Type B pancreatic cell (in vitro differentiated cells): Measurements from ENCODE around the gene TRAPPC2L. TPM values are rescaled to one million over a fixed set of nuclear protein-coding genes. Genes with fewer than 3 reads are reported as not detected.

Source experiments
- DNase-seq: peaks from one replicate; pipeline ENCODE4 v3.0.0; 2021; ENCODE audit warnings: mixed read lengths; ENCODE audit not compliant: unreplicated experiment; ENCODE audit errors: extremely low spot score
- H3K27ac Mint-ChIP-seq: 2 replicates; pipeline ENCODE4 v1.8.0; 2021; ENCODE audit warnings: mild to moderate bottlenecking, mixed read lengths
- H3K27me3 Mint-ChIP-seq: 2 replicates; pipeline ENCODE4 v1.8.0; 2021; ENCODE audit warnings: mixed read lengths
- H3K36me3 Mint-ChIP-seq: 2 replicates; pipeline ENCODE4 v1.8.0; 2021; ENCODE audit warnings: mixed read lengths
- H3K4me1 Mint-ChIP-seq: one replicate; pipeline ENCODE4 v1.8.0; 2021; ENCODE audit warnings: mixed read lengths; ENCODE audit not compliant: unreplicated experiment
- H3K4me3 Mint-ChIP-seq: 2 replicates; pipeline ENCODE4 v1.8.0; 2021; ENCODE audit warnings: mild to moderate bottlenecking, mixed read lengths
- H3K9me3 Mint-ChIP-seq: 2 replicates; pipeline ENCODE4 v1.8.0; 2021; ENCODE audit warnings: mixed read lengths
- total RNA-seq: library from RNA; stranded (reverse); gene quantifications from 2 replicates; pipeline ENCODE4 v1.2.1, GENCODE V29; 2021; ENCODE audit warnings: low replicate concordance
- TF ChIP-seq, protein P1 (sequence below): fragments of 200-600 bp; sonication (generic); conservative IDR thresholded peaks from 2 replicates; pipeline ENCODE4 v1.5.0; 2021; ENCODE audit warnings: antibody characterized with exemption, mild to moderate bottlenecking

The TRAPPC2L gene
- total RNA-seq, 1 donor from 2014 or later = 91.4 TPM

DNA sequence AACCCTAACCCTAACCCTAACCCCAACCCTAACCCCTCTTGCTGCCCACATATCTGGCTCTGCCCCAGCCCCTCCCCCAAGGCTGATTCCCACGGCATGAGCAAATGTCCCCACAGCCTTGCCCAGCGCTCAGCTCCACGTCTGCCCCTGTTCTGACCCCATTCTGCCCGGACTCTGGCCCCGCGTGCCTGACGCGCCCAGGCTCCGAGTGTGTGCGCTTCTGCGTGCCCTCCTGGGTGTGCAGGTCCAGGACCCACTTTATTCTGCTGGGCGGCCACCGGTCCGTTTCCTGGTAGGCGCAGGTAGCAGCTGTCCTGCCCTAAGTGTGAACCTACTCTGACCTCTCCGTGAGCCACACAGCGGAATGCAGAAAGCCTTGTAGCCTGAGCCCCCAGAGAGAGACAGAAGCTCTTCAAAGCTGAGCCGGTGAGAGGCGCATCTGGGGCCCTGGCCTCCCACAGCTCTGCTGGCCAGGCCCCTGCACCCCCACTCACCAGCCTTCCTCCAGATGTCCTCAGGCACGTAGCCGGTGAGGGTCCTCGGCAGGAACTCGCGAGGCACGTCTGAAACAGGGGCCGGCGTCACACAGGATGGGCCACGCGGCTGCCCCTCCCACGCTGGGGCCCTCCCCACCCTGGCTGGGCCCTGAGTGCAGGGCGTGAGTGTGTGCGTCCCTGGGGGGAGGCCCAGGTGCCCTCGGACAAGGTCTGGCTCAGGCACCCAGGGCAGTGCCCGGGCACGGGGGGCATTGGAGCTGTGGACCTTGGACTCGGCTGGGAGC lies 23.5 kb downstream of the TRAPPC2L start:
- TF ChIP-seq, protein P1, sequence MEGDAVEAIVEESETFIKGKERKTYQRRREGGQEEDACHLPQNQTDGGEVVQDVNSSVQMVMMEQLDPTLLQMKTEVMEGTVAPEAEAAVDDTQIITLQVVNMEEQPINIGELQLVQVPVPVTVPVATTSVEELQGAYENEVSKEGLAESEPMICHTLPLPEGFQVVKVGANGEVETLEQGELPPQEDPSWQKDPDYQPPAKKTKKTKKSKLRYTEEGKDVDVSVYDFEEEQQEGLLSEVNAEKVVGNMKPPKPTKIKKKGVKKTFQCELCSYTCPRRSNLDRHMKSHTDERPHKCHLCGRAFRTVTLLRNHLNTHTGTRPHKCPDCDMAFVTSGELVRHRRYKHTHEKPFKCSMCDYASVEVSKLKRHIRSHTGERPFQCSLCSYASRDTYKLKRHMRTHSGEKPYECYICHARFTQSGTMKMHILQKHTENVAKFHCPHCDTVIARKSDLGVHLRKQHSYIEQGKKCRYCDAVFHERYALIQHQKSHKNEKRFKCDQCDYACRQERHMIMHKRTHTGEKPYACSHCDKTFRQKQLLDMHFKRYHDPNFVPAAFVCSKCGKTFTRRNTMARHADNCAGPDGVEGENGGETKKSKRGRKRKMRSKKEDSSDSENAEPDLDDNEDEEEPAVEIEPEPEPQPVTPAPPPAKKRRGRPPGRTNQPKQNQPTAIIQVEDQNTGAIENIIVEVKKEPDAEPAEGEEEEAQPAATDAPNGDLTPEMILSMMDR = no peak

DNA sequence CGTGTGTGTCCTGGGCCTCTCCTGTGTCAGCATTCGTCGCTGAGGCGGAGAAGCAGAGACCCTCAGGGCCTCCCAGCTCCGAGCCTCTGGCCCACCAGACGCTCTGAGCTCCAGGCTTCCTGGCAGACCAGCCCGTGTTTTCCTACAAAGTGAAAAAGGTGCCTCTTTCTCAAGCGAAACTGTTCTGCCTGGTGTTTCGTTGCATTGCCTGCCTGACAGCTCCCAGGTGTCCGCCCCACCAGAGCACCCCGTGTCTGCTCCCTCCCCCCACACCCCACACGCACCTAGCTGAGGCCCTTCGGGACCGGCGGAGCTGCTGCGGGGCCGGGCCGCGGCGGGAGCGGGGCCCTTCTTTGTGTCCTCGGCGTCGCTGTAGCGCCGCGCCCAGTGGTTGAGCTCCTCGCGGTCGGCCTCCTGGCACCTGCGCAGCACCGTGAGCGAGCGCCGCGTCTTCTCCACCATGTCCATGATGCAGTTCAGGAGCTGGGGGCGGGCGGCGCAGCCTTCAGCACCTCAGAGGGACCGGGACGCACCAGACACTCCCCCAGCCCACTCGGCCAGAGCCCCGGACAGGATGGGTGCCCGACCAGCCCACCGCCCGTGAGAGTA lies 24.2 kb downstream of the TRAPPC2L start:
- H3K4me1 Mint-ChIP-seq = peaks cover 8% of the 10 kb centered on the region
- H3K36me3 Mint-ChIP-seq = no peaks in the 10 kb centered on the region
- no peak overlapping the region for H3K27ac Mint-ChIP-seq
- no peaks in the 10 kb centered on the region for H3K9me3 Mint-ChIP-seq
- no peaks in the 10 kb centered on the region for H3K27me3 Mint-ChIP-seq
- TF ChIP-seq, protein P1 = no peak
- no peak overlapping the region for H3K4me3 Mint-ChIP-seq
- DNase-seq = no peak

More for the DNA sequence above, 23.5 kb downstream of the TRAPPC2L start:
- H3K27me3 Mint-ChIP-seq = no peaks in the 10 kb centered on the region
- H3K4me3 Mint-ChIP-seq = peak overlapping the region; percentile 39
- H3K36me3 Mint-ChIP-seq = no peaks in the 10 kb centered on the region
- H3K9me3 Mint-ChIP-seq = no peaks in the 10 kb centered on the region
- no peak overlapping the region for H3K27ac Mint-ChIP-seq
- peaks cover 8% of the 10 kb centered on the region for H3K4me1 Mint-ChIP-seq
- DNase-seq = no peak

DNA sequence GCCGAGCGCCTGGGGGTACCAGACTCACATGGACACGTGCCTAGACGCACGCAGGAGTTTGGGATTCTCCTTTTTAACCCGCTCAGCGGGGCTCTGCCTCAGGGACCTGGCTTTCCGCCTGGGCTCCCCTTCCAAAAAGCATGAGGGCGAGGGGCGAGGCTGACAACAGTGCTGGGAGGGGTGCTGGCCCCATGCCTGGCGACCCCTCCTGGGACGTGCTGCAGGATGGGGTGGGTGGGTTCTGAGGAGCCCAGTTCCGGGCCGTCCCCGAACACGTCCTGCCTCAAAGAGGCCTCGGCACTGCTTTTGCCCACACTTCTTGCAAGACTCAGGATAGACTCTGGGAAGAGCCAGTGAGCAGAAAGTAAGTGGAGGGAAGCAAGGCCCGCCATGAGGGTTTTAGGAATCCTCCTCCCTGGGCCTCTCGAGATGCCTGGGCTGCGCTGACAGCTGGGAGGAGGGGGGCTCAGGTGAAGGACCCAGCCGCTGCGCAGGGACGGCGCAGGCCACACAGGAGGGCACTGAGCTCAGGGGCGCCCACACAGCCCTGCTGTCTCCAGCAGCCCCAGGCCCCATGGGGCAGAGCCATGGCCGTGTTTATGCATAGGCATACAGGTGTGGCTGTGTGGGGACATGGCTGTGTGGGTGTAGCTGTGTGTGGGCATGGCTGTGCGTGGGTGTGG lies 24.9 kb downstream of the TRAPPC2L start:
- no peak for DNase-seq
- Mint-ChIP-seq H3K9me3 (no peaks in the 10 kb centered on the region), H3K36me3 (no peaks in the 10 kb centered on the region), H3K27me3 (no peaks in the 10 kb centered on the region), H3K27ac (no peak overlapping the region), H3K4me1 (peaks cover 8% of the 10 kb centered on the region), H3K4me3 (no peak overlapping the region)
- TF ChIP-seq, protein P1 = no peak

DNA sequence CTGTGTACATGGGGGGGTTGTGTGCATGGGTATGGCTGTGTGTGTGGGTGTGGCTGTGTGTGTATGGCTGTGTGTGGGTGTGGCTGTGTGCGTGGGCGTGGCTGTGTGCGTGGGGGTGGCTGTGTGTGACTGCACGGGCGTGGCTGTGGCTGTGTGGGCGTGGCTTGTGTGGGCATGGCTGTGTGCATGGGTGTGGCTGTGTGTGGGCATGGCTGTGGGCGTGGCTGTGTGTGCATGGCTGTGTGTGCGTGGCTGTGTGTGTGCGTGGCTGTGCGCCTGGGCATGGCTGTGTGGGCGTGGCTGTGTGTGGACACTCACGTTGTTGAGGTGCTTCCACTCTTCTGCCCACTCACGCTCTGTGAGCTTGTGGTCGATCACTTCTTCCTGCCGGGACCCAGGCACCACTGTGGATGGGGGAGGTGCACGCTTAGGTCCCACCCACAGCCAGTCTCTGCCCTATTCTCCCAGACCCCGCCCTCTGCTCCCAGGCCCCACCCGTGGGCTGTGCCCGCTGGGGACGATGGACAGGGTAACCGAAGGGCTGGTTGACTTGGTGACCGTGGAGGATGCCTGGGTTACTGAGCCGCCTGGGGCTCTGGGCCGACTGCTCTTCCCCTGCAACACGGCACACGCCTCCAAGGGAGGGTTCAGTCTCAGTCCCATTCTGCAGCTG lies 25.6 kb downstream of the TRAPPC2L start:
- Mint-ChIP-seq H3K4me3 (no peak overlapping the region), H3K27me3 (no peaks in the 10 kb centered on the region), H3K36me3 (no peaks in the 10 kb centered on the region), H3K9me3 (no peaks in the 10 kb centered on the region), H3K27ac (no peak overlapping the region), H3K4me1 (peaks cover 8% of the 10 kb centered on the region)
- no peak for DNase-seq
- TF ChIP-seq, protein P1 = no peak

DNA sequence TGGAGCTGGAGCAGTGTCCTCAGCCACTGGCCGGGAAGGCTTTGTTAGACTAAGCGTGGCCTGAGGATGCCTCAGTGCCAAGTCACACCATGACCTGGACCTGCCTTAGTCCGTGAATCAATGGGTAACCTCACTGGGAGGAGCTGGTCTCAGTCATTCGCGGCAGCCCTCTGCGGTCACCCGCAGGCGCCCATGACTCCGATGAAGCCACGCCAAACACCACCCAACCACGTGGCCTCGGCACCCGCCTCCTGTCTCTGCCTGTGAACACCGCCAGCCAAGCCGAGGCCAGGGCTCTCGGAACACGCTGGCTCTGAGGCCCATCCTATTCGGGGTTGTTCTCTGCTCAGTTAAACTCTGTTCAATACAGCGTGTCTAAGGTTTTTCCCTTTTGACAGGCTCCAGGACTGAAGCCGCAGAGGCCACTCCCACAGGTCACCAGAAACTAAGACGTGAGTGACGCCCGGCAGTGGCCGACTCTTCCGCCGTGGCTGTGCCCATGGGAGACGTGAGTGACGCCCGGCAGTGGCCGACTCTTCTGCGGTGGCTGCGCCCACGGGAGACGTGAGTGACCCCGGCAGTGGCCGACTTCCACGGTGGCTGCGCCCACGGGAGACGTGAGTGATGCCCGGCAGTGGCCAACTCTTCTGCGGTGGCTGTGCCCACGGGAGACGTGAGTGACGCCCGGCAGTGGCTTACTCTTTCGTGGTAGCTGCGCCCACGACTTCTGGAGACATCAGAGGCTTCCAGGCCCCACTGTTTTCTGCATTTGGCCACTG lies 26.4 kb downstream of the TRAPPC2L start:
- no peak for DNase-seq
- no peaks in the 10 kb centered on the region for H3K9me3 Mint-ChIP-seq
- peaks cover 8% of the 10 kb centered on the region for H3K4me1 Mint-ChIP-seq
- no peaks in the 10 kb centered on the region for H3K36me3 Mint-ChIP-seq
- no peaks in the 10 kb centered on the region for H3K27me3 Mint-ChIP-seq
- H3K4me3 Mint-ChIP-seq = no peak overlapping the region
- TF ChIP-seq, protein P1 = no peak
- no peak overlapping the region for H3K27ac Mint-ChIP-seq
